ENCODE results near the gene ADH1B.
"Not testable (repeated sequence)": the region's sequence is repeated elsewhere in the genome, so short reads cannot be mapped to it uniquely, and the experiment has no call there.

The ADH1B gene

GRCh38 chr4:99361268-99361898 is 40.2 kb upstream of the ADH1B start:
- Histone ChIP-seq H3K9me3 (peaks cover 0 to 8% (median 0%) of the 10 kb centered on the region in 3 donors), H3K4me1 (peaks cover 0 to 42% (median 16%) of the 10 kb centered on the region in 4 donors), H3K27ac (peak overlapping the region; percentile 47 to 69), H3K27me3 (no peaks in the 10 kb centered on the region), H3K4me3 (no peak overlapping the region), H3K36me3 (no peaks in the 10 kb centered on the region)
- no peak for TF ChIP-seq CTCF (IDR thresholded peaks at IDR 0.05)
- no peak for DNase-seq
- intact Hi-C loops (cut with DNase I; ENCODE audit: low total_unique reads): no loop called here

- intact Hi-C loops (cut with DNase I; ENCODE audit: low total_unique reads): no loop called here
- H3K27me3 ChIP-seq: no peaks in the 10 kb centered on the region
- no peak for DNase-seq
- no peaks in the 10 kb centered on the region for H3K36me3 ChIP-seq
- H3K27ac ChIP-seq: no peak overlapping the region
- peaks cover 0 to 42% (median 16%) of the 10 kb centered on the region in 4 donors for H3K4me1 ChIP-seq
- H3K9me3 ChIP-seq: no peaks in the 10 kb centered on the region
- TF ChIP-seq CTCF (IDR thresholded peaks at IDR 0.05): no peak
- no peak overlapping the region for H3K4me3 ChIP-seq
Observed at GRCh38 chr4:99359480-99360204, 38.4 kb upstream of the ADH1B start.

GRCh38 chr4:99357948-99358347 is 36.7 kb upstream of the ADH1B start:
- no peak for DNase-seq
- TF ChIP-seq CTCF (IDR thresholded peaks at IDR 0.05): no peak
- Histone ChIP-seq H3K9me3 (no peaks in the 10 kb centered on the region), H3K36me3 (no peaks in the 10 kb centered on the region), H3K4me3 (no peak overlapping the region), H3K4me1 (peaks cover 0 to 34% (median 15%) of the 10 kb centered on the region in 4 donors), H3K27ac (peak overlapping the region; percentile 35 to 50), H3K27me3 (no peaks in the 10 kb centered on the region)
- intact Hi-C loops (cut with DNase I; ENCODE audit: low total_unique reads): no loop called here

GRCh38 chr4:99356992-99357391 is 35.8 kb upstream of the ADH1B start:
- Histone ChIP-seq H3K36me3 (no peaks in the 10 kb centered on the region), H3K27me3 (no peaks in the 10 kb centered on the region), H3K27ac (peak overlapping the region in 1 of 2 donors; percentile 35), H3K9me3 (no peaks in the 10 kb centered on the region), H3K4me1 (peaks cover 0 to 24% (median 10%) of the 10 kb centered on the region in 4 donors), H3K4me3 (no peak overlapping the region)
- no peak for TF ChIP-seq CTCF (IDR thresholded peaks at IDR 0.05)
- DNase-seq: no peak
- intact Hi-C loops (cut with DNase I; ENCODE audit: low total_unique reads): no loop called here

- H3K36me3 ChIP-seq; DNase-seq; H3K27ac ChIP-seq; H3K27me3 ChIP-seq; H3K4me3 ChIP-seq; H3K9me3 ChIP-seq; intact Hi-C loops (cut with DNase I; ENCODE audit: low total_unique reads): not testable (repeated sequence)
- H3K4me1 ChIP-seq: peaks cover 0 to 16% (median 9%) of the 10 kb centered on the region in 4 donors
Observed at GRCh38 chr4:99356149-99356548, 34.9 kb upstream of the ADH1B start.

Measured in tibial artery (tissue), 4 donors.